IMR-90 (cell line): ENCODE measurements around the gene RUFY1. TPM values are rescaled to one million over a fixed set of nuclear protein-coding genes. Genes with fewer than 3 reads are reported as not detected.
"Not testable (repeated sequence)": the region's sequence is repeated elsewhere in the genome, so short reads cannot be mapped to it uniquely, and the experiment has no call there.

Source experiments
- ATAC-seq: fragments of 200-7000 bp; cut with Tn5 transposase; 2 replicates; pipeline ENCODE4 v1.9.1; 2020; ENCODE audit warnings: low read depth, mild to moderate bottlenecking, moderate library complexity
- BruUV-seq: library from RNA; stranded (reverse); fragments of 400-500 nt; replicated peaks from 2 replicates; lab custom pipeline; 2021; lab: Mats Ljungman, UMichigan
- CTCF ChIA-PET: fragments of 300-600 bp; formaldehyde crosslinking; extraction: SDS; loops from one replicate; lab custom pipeline; 2021; ENCODE audit warnings: antibody characterized with exemption; lab: Yijun Ruan, JAX
- POLR2A ChIA-PET: fragments of 300-600 bp; sonication (Branson Sonifier 250); formaldehyde crosslinking; loops from one replicate; lab custom pipeline; 2022; ENCODE audit warnings: antibody characterized with exemption; ENCODE audit not compliant: unreplicated experiment; lab: Charles Lee
- DNase-seq: peaks from one replicate; pipeline ENCODE4 v3.0.0; 2013
- H2AFZ ChIP-seq: replicated peaks from 2 replicates; pipeline ENCODE3; 2013; ENCODE audit warnings: low read length, mild to moderate bottlenecking; ENCODE audit not compliant: poor library complexity
- H2AK5ac ChIP-seq: 2 replicates; pipeline ENCODE4 v1.6.1; 2013; ENCODE audit warnings: low read depth, low read length, inconsistent platforms
- H2AK9ac ChIP-seq: replicated peaks from 2 replicates; pipeline ENCODE3; 2013; ENCODE audit warnings: mild to moderate bottlenecking, low read depth, low read length, moderate library complexity; ENCODE audit not compliant: poor library complexity
- H2BK120ac ChIP-seq: 2 replicates; pipeline ENCODE4 v1.6.1; 2013; ENCODE audit warnings: low read depth, low read length, inconsistent platforms
- H2BK15ac ChIP-seq: 3 replicates; pipeline ENCODE4 v1.6.1; 2013; ENCODE audit warnings: low read depth, low read length, inconsistent platforms
- H2BK20ac ChIP-seq: 2 replicates; pipeline ENCODE4 v1.6.1; 2013; ENCODE audit warnings: low read depth, mild to moderate bottlenecking, inconsistent platforms, low read length, moderate library complexity
- H2BK5ac ChIP-seq: 2 replicates; pipeline ENCODE4 v1.6.1; 2013; ENCODE audit warnings: mild to moderate bottlenecking, low read depth, low read length, inconsistent platforms; ENCODE audit not compliant: poor library complexity, severe bottlenecking
- H3K14ac ChIP-seq: replicated peaks from 2 replicates; pipeline ENCODE4 v1.6.1; 2013; ENCODE audit warnings: low read depth, low read length, inconsistent platforms
- H3K18ac ChIP-seq: 2 replicates; pipeline ENCODE4 v1.6.1; 2013; ENCODE audit warnings: low read depth, low read length, control low read depth
- H3K23ac ChIP-seq: 2 replicates; pipeline ENCODE4 v1.6.1; 2013; ENCODE audit warnings: low read depth, low read length, inconsistent platforms
- H3K27ac ChIP-seq: 2 replicates; pipeline ENCODE4 v1.5.1; 2013; ENCODE audit warnings: mild to moderate bottlenecking, control low read depth, low read length; ENCODE audit not compliant: insufficient read depth
- H3K27me3 ChIP-seq: 2 replicates; pipeline ENCODE4 v1.6.1; 2013; ENCODE audit warnings: low read length; ENCODE audit not compliant: control insufficient read depth, insufficient read depth
- H3K36me3 ChIP-seq: 2 replicates; pipeline ENCODE4 v1.6.1; 2013; ENCODE audit warnings: low read length, mixed read lengths; ENCODE audit not compliant: control insufficient read depth, insufficient read depth
- H3K4ac ChIP-seq: 2 replicates; pipeline ENCODE4 v1.6.1; 2013; ENCODE audit warnings: low read depth, low read length, inconsistent platforms
- H3K4me1 ChIP-seq: 2 replicates; pipeline ENCODE4 v1.6.1; 2013; ENCODE audit warnings: low read length, mixed read lengths; ENCODE audit not compliant: control insufficient read depth, insufficient read depth
- H3K4me2 ChIP-seq: 2 replicates; pipeline ENCODE4 v1.6.1; 2013; ENCODE audit warnings: low read depth, mild to moderate bottlenecking, control low read depth, low read length, moderate library complexity
- H3K4me3 ChIP-seq: 2 replicates; pipeline ENCODE4 v1.5.1; 2013; ENCODE audit warnings: low read depth, mild to moderate bottlenecking, control low read depth, low read length, moderate library complexity; ENCODE audit not compliant: insufficient read depth
- H3K56ac ChIP-seq: 2 replicates; pipeline ENCODE4 v1.6.1; 2013; ENCODE audit warnings: low read length, inconsistent platforms; ENCODE audit not compliant: insufficient read depth; ENCODE audit errors: extremely low read depth
- H3K79me1 ChIP-seq, 2 experiments: 2 replicates each; pipeline ENCODE4 v1.6.1; 2013; ENCODE audit warnings: low read length in 2 of 2, inconsistent platforms in 1 of 2, low read depth in 1 of 2
- H3K9ac ChIP-seq: 2 replicates; pipeline ENCODE4 v1.6.1; 2013; ENCODE audit warnings: low read depth, low read length, control low read depth
- H3K9me1 ChIP-seq: 2 replicates; pipeline ENCODE4 v1.6.1; 2013; ENCODE audit warnings: low read length, inconsistent platforms; ENCODE audit not compliant: insufficient read depth
- H3K9me3 ChIP-seq: 2 replicates; pipeline ENCODE4 v1.6.1; 2013; ENCODE audit warnings: low read length; ENCODE audit not compliant: control insufficient read depth, insufficient read depth
- H4K20me1 ChIP-seq: 2 replicates; pipeline ENCODE4 v1.6.1; 2013; ENCODE audit warnings: low read length, inconsistent platforms; ENCODE audit not compliant: insufficient read depth
- H4K5ac ChIP-seq: 2 replicates; pipeline ENCODE4 v1.6.1; 2013; ENCODE audit warnings: mild to moderate bottlenecking, low read depth, low read length, control low read depth
- H4K8ac ChIP-seq, 2 experiments: 2 replicates each; pipeline ENCODE4 v1.6.1; 2013; ENCODE audit warnings: low read depth in 2 of 2, low read length in 2 of 2, control low read depth in 1 of 2, inconsistent platforms in 1 of 2
- H4K91ac ChIP-seq: 2 replicates; pipeline ENCODE4 v1.6.1; 2013; ENCODE audit warnings: low read depth, low read length, inconsistent platforms; ENCODE audit not compliant: insufficient read depth
- WGBS, 2 experiments: methylation state at CpG; one replicate each; pipeline versions ENCODE4 v1.1.5 to v1.1.7; 2013; ENCODE audit warnings: missing lambda C conversion rate in 2 of 2; ENCODE audit not compliant: insufficient read length in 1 of 2; ENCODE audit errors: extremely low coverage in 2 of 2; 5-methylcytosine and 5-hydroxymethylcytosine counted together
- dilution Hi-C: fragments of 300-500 bp; cut with HindIII; formaldehyde crosslinking; loops from one replicate; pipeline ENCODE4 v1.14.3; 2018; ENCODE audit warnings: low sequenced_read_pairs; ENCODE audit not compliant: unreplicated experiment
- in situ Hi-C: fragments of 300-500 bp; cut with MboI; formaldehyde crosslinking; loops from 3 replicates; pipeline ENCODE4 v1.14.3; 2019; ENCODE audit warnings: low sequenced_read_pairs, inconsistent platforms, mixed read lengths
- intact Hi-C: fragments of 100-400 bp; cut with micrococcal nuclease; formaldehyde crosslinking; loops from 2 replicates; pipeline ENCODE4 v1.10.0; 2022
- polyA plus RNA-seq, 3 experiments: library from polyadenylated mRNA; depleted of rRNA; stranded (reverse); fragments of >200 nt; gene quantifications; 2 replicates each; pipeline ENCODE4 v1.2.3, GENCODE V29; 2012; ENCODE audit warnings: low replicate concordance in 1 of 3
- total RNA-seq: library from RNA; depleted of rRNA; stranded (reverse); fragments of >200 nt; gene quantifications from 2 replicates; pipeline ENCODE4 v1.2.3, GENCODE V29; 2012

Gene RUFY1
- total and polyA plus RNA-seq, 2 of the 4 experiments (the other 2 are of a cell fraction): 19.5 to 21.8 TPM

DNA sequence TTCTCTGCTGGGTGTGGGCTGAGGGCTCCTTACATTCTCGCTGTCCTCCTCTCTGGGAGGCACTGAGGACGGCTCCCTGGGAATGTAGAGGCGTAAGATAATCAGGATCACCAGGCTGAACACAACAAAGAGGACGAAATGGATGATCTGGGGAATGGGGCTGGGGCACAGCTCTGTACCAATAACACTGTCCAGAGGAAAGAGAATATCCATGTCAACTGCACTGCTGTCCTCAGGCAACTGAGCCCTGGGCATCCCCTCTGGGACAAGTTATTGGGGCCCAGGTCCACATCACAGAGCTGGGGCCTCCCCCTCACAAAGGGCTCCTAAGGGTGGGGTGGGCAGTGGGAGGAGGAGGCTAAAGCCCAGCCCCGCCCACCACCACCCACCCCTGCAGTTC, 94.4 kb downstream of the RUFY1 start:
- H2AFZ ChIP-seq, H3K27ac ChIP-seq, BruUV-seq, H2BK120ac ChIP-seq, H3K9ac ChIP-seq, H2AK5ac ChIP-seq, H3K4ac ChIP-seq, H4K91ac ChIP-seq, H3K4me1 ChIP-seq, ATAC-seq, in situ Hi-C loops, H3K9me3 ChIP-seq, H3K56ac ChIP-seq, H2BK15ac ChIP-seq, H3K4me3 ChIP-seq, H3K79me1 ChIP-seq, H2BK5ac ChIP-seq, H4K8ac ChIP-seq, H3K23ac ChIP-seq, POLR2A ChIA-PET, DNase-seq, H3K4me2 ChIP-seq, H3K14ac ChIP-seq, H3K9me1 ChIP-seq, H3K36me3 ChIP-seq, CTCF ChIA-PET, H4K5ac ChIP-seq, H4K20me1 ChIP-seq, H2BK20ac ChIP-seq, H2AK9ac ChIP-seq, dilution Hi-C loops, H3K18ac ChIP-seq: not testable (repeated sequence)
- H3K27me3 ChIP-seq: peaks cover 15% of the 10 kb centered on the region
- intact Hi-C loops: loop anchor here (5.0 kb wide), 1 partner anchor 117 kb away; no protein-coding TSS in a partner anchor
- WGBS, 2 experiments: 20% methylated on average over 2 of the region's 5 CpGs; no CpG with 5 or more reads in 1 of the 2 experiments
